IPS DF 4.7 (cell line): ENCODE data around the gene ANKRD44.

ENCODE experiments used
- DNase-seq: peaks from one replicate; pipeline ENCODE4 v3.0.0-alpha.2; 2013; ENCODE audit warnings: low spot score; ENCODE audit errors: extremely low read depth

The ANKRD44 gene

GRCh38 chr2:197322143-197322542 lies 11.6 kb upstream of the ANKRD44 start:
- no peak for DNase-seq

- DNase-seq = no peak
Measured at GRCh38 chr2:197315371-197315770, 4.8 kb upstream of the ANKRD44 start.

GRCh38 chr2:197312186-197312585 lies 1.6 kb upstream of the ANKRD44 start:
- DNase-seq = no peak

GRCh38 chr2:197311421-197312033 lies 947 bp upstream of the ANKRD44 start:
- no peak for DNase-seq

GRCh38 chr2:197310987-197311420 lies 424 bp upstream of the ANKRD44 start:
- DNase-seq = no peak

- DNase-seq = no peak
Measured at GRCh38 chr2:197309691-197310231, 819 bp downstream of the ANKRD44 start.

- no peak for DNase-seq
Measured at GRCh38 chr2:197308996-197309690, 1.4 kb downstream of the ANKRD44 start.

- no peak for DNase-seq
Measured at GRCh38 chr2:197308585-197308984, 2.0 kb downstream of the ANKRD44 start.

- DNase-seq = no peak
Measured at GRCh38 chr2:197307933-197308521, 2.6 kb downstream of the ANKRD44 start.

GRCh38 chr2:197307236-197307932 lies 3.2 kb downstream of the ANKRD44 start:
- no peak for DNase-seq

GRCh38 chr2:197306696-197307040 lies 3.9 kb downstream of the ANKRD44 start:
- no peak for DNase-seq

GRCh38 chr2:197306024-197306695 lies 4.4 kb downstream of the ANKRD44 start:
- no peak for DNase-seq

GRCh38 chr2:197304556-197305011 lies 6.0 kb downstream of the ANKRD44 start:
- DNase-seq = no peak

GRCh38 chr2:197300139-197300538 lies 10.4 kb downstream of the ANKRD44 start:
- DNase-seq = no peak

GRCh38 chr2:197298609-197299008 lies 12.0 kb downstream of the ANKRD44 start:
- DNase-seq = no peak

- no peak for DNase-seq
Measured at GRCh38 chr2:197297772-197298318, 12.7 kb downstream of the ANKRD44 start.

GRCh38 chr2:197297266-197297665 lies 13.3 kb downstream of the ANKRD44 start:
- DNase-seq = no peak

GRCh38 chr2:197296835-197297234 lies 13.7 kb downstream of the ANKRD44 start:
- DNase-seq = no peak

- DNase-seq = no peak
Measured at GRCh38 chr2:197294260-197294659, 16.3 kb downstream of the ANKRD44 start.

- DNase-seq = no peak
Measured at GRCh38 chr2:197293252-197294007, 17.1 kb downstream of the ANKRD44 start.
